Bronchial epithelial cell (primary cell): ENCODE measurements around the gene EDNRA. TPM values are rescaled to one million over a fixed set of nuclear protein-coding genes. Genes with fewer than 3 reads are reported as not detected.

Source experiments
- DNase-seq: peaks from one replicate; pipeline ENCODE4 v3.0.0-alpha.2; 2010; ENCODE audit warnings: low read depth
- FAIRE-seq: peaks from 2 replicates; lab custom pipeline; 2011; peaks lifted over from hg19 to GRCh38; lab: Jason Lieb, UNC
- H3K27me3 ChIP-seq: 2 replicates; pipeline ENCODE4 v1.5.1; 2011; ENCODE audit warnings: low read length; ENCODE audit not compliant: control insufficient read depth, insufficient read depth
- H3K36me3 ChIP-seq: 2 replicates; pipeline ENCODE4 v1.5.1; 2011; ENCODE audit warnings: low read length; ENCODE audit not compliant: control insufficient read depth, insufficient read depth
- H3K4me3 ChIP-seq: 2 replicates; pipeline ENCODE4 v1.5.1; 2011; ENCODE audit warnings: mild to moderate bottlenecking, low read depth, low read length, control low read depth
- total RNA-seq: library from RNA; depleted of rRNA; stranded (reverse); fragments of >200 nt; gene quantifications from 2 replicates; pipeline ENCODE4 v1.2.1, GENCODE V29; 2014
- TF ChIP-seq, protein P1 (sequence below): IDR thresholded peaks from 2 replicates; pipeline ENCODE4 v1.5.1; 2011; ENCODE audit warnings: mild to moderate bottlenecking, moderate library complexity, low read length, control low read depth, inconsistent platforms; ENCODE audit not compliant: insufficient read depth, severe bottlenecking

EDNRA gene
- total RNA-seq, 1 donor from 2014 or later = 3.7 TPM

DNA sequence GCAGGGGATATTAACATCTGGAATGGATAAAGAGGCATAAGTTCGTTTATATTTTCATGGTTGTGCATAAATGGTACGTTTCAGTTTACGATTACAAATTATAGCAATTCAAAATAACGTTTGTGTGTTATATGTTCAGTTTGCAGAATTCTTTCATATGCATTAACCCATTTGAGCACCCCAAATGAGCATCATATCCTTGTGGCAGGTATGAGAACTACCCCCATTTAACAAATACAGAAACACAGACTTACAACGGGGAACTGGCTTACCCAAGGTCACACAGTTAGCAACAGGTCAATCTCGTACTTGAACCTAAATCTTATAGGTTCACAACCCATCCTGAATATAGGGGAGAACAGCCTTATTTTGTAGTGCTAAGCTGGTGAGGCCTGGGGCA lies 33.1 kb downstream of the EDNRA start:
- DNase-seq (no peak), FAIRE-seq (no peak)
- Histone ChIP-seq H3K27me3 (no peaks in the 10 kb centered on the region), H3K4me3 (no peak overlapping the region), H3K36me3 (no peaks in the 10 kb centered on the region)
- TF ChIP-seq, protein P1, sequence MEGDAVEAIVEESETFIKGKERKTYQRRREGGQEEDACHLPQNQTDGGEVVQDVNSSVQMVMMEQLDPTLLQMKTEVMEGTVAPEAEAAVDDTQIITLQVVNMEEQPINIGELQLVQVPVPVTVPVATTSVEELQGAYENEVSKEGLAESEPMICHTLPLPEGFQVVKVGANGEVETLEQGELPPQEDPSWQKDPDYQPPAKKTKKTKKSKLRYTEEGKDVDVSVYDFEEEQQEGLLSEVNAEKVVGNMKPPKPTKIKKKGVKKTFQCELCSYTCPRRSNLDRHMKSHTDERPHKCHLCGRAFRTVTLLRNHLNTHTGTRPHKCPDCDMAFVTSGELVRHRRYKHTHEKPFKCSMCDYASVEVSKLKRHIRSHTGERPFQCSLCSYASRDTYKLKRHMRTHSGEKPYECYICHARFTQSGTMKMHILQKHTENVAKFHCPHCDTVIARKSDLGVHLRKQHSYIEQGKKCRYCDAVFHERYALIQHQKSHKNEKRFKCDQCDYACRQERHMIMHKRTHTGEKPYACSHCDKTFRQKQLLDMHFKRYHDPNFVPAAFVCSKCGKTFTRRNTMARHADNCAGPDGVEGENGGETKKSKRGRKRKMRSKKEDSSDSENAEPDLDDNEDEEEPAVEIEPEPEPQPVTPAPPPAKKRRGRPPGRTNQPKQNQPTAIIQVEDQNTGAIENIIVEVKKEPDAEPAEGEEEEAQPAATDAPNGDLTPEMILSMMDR = peak; percentile 15

DNA sequence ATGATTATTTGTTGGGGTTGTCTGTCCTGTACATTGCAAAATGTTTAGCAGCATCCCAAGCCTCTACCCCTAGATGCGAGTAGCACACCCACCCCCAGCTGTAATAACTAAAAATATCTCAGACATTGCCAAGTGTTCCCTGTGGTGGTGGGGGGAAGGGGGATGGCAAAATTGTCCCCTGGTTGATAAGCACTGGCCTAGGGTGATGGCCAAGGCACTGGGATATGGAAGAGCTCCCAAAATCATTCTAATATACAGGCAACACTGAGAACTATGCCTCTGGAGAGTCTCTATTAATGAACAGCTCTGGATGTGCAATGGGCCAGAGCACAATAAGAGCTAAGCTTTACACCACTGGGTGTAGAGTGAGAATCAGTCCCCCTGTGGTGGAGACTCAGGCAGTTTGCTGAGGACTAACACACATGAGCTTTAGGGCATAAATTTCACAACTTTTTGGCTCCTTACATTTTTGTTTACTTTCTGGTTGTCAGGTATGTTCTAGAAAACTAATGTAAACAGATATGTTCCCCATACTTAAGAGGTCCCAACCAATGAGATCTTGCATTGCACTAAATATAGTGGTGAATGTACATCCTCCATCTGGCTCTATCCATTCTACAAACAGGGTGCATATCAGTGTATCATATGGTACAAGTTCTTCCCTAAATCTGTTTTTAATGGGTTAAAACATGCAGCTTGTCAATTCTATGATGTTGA lies 34.5 kb downstream of the EDNRA start:
- Histone ChIP-seq H3K27me3 (no peaks in the 10 kb centered on the region), H3K4me3 (no peak overlapping the region), H3K36me3 (no peaks in the 10 kb centered on the region)
- DNase-seq (peak; percentile 64), FAIRE-seq (no peak)
- TF ChIP-seq, protein P1 = no peak

GRCh38 chr4:147516133-147516532 lies 35.2 kb downstream of the EDNRA start:
- no peaks in the 10 kb centered on the region for H3K27me3 ChIP-seq
- FAIRE-seq = no peak
- no peaks in the 10 kb centered on the region for H3K36me3 ChIP-seq
- DNase-seq = no peak
- TF ChIP-seq, protein P1 = no peak
- no peak overlapping the region for H3K4me3 ChIP-seq

DNA sequence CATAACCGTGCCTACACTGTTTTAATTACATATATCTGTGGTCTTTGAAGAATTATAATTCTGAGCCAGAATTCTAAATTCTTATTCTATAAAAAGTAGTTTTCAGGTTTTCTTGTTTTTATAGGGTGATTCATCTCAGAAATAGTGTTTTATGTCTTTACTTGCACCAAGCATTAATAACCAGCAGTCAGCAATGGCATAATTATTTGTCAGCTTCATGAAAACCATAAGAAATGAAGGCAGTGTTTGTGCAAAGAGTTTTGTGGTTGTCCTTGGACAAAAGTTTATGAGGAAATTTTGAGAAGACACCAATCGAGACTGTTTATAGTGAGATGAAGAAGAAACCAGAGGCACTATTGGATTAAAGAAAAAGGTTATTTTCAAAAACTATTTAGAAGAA lies 37.2 kb downstream of the EDNRA start:
- Histone ChIP-seq H3K4me3 (no peak overlapping the region), H3K36me3 (no peaks in the 10 kb centered on the region), H3K27me3 (no peaks in the 10 kb centered on the region)
- DNase-seq (no peak), FAIRE-seq (no peak)
- TF ChIP-seq, protein P1 = no peak

- Histone ChIP-seq H3K36me3 (no peaks in the 10 kb centered on the region), H3K27me3 (no peaks in the 10 kb centered on the region), H3K4me3 (no peak overlapping the region)
- FAIRE-seq = no peak
- TF ChIP-seq, protein P1 = peak; percentile 78
- DNase-seq = peak; percentile 75
These were observed 38.2 kb downstream of the EDNRA start for GRCh38 chr4:147518846-147519767.
